GM18519 (cell line): ENCODE data around the gene ASIC4.

Experiments used
- ATAC-seq: cut with Tn5 transposase; IDR thresholded peaks from one replicate; pipeline ENCODE4 v1.9.1; 2021; ENCODE audit warnings: mild to moderate bottlenecking, moderate library complexity; ENCODE audit not compliant: unreplicated experiment, low FRiP score

The ASIC4 gene

GRCh38 chr2:219496825-219497494 is 17.3 kb upstream of the ASIC4 start:
- no peak for ATAC-seq

DNA sequence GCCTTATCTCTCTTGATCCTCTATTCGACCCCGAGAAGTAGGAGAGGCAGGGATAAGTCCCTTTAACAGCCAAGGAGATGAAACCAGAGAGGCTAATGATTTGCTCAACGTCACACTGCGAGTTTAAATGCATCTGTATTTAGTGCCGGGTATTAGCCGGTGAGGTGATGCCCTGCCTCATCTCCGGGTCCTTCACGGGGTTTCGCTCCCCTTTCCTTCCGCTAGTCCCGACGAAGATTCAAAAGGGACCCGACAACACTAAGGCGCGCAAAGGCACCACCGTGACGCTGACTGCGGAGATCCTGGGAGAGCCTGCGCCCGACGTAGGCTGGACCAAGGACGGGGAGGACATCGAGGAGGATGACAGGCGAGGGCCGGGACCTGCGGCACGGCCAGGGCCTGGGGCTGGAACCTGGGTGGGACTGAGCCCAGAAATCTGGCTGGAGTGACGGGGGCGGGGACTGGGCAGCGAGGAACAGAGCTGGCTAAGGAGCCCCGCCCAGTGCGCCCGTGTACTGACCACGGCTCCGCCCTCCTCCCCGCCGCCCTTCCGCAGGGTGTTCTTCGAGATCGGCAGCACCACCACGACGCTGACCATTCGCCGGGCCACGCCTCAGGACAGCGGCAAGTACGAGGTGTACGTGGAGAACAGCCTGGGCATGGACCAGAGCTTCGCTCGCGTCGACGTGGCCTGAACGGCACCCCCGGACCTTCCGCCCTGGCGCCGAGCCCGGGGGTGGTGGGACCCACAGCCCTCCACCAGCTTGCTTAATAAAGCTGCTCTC is 16.6 kb upstream of the ASIC4 start:
- ATAC-seq = no peak

- peak; percentile 94 for ATAC-seq
These were observed 15.8 kb upstream of the ASIC4 start, which contains the start of gene GMPPA for GRCh38 chr2:219498280-219499057. TSS of gene GMPPA (plus strand) at chr2:219498891. CDS start at chr2:219499976, 1,085 bp downstream.

DNA sequence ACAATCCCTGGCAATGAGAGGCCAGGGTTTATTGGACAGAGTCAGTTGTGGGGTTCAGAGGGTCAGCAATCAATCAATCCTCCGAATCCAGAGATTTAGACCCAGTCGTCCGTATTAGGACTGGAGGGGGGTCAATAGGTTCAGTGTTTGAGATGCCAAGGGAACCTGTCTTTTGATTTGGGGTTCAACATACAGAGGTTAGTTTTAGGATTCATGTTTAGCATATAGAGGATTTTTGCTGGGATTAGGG is 15.3 kb upstream of the ASIC4 start:
- ATAC-seq = no peak

DNA sequence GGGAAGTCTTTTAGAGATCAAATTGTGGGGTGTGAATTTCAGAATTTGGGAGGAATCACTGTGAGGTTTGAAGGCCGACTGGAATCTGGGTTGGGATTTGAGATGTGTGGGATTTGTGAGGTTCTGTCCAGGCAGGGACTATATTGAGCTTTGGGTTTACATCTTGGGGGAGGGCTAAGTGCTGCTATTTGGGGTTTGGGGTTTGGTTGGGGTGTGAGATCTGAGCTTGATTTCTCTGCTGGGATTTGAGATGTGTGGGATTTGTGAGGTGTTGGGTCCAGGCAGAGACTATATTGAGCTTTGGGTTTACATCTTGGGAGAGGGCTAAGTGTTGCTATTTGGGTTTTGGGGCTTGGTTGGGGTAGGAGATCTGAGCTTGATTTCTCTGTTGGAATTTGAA is 14.7 kb upstream of the ASIC4 start:
- no peak for ATAC-seq

- ATAC-seq = no peak
These were observed 14.1 kb upstream of the ASIC4 start for GRCh38 chr2:219500135-219500534.

DNA sequence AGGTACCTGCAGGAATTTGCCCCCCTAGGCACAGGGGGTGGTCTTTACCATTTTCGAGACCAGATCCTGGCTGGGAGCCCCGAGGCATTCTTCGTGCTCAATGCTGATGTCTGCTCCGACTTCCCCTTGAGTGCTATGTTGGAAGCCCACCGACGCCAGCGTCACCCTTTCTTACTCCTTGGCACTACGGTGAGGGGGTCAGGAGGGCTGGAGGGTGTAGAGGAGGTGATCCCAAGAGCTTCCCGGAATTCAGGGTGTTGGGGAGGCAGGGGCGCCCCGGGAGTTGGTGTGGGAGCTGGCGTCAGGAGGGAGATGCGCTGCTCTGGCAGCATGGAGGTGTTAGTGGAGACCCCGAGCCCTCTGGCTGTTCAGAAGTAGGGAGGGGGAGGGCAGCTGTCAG is 12.4 kb upstream of the ASIC4 start:
- ATAC-seq = no peak

DNA sequence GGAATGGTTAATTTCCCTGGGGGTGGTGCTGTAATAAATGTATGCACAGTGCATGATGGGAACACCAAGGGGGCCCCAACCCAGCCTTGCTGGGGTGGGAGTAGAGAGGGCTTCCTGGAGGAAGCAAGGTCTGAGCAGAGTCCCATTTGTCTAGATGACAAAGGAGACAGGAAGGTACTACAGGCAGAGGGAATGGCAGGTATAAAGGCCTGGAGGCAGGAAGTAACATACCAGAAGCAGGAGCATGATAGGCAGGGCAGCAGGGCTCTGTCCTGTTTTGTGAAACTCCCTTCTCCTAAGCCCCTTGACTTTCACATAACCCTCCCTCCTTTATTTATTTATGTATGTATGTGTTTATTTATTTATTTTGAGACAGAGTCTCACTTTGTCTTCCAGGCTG is 11.7 kb upstream of the ASIC4 start:
- no peak for ATAC-seq

- no peak for ATAC-seq
These were observed 8.7 kb upstream of the ASIC4 start for GRCh38 chr2:219505585-219505984.

DNA sequence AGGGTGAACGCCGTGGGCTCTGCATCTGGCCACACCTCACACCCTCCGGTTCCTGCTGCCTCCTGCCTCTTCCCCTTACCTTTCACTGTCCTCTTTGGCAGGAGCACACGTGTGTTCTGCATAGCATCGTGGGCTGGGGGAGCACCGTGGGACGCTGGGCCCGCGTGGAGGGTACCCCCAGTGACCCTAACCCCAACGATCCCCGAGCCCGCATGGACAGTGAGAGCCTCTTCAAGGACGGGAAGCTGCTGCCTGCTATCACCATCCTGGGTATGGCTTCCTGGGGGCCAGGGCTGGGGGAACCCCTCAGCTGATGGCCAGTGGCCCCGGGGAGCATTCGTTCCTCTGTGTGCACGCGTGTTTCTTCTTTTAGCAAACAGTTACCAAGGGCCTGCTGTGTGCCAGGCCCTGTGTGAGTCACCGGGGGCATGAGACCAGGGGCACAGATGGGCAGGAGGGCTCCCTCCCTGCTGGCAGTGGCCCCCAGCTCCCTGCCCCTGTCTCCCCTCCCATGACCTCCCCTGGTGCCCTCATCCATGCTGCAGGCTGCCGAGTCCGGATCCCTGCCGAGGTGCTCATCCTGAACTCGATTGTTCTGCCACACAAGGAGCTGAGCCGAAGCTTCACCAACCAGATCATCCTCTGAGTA is 8.0 kb upstream of the ASIC4 start:
- ATAC-seq = no peak

- ATAC-seq = no peak
These were observed 7.3 kb upstream of the ASIC4 start for GRCh38 chr2:219506802-219507526.

DNA sequence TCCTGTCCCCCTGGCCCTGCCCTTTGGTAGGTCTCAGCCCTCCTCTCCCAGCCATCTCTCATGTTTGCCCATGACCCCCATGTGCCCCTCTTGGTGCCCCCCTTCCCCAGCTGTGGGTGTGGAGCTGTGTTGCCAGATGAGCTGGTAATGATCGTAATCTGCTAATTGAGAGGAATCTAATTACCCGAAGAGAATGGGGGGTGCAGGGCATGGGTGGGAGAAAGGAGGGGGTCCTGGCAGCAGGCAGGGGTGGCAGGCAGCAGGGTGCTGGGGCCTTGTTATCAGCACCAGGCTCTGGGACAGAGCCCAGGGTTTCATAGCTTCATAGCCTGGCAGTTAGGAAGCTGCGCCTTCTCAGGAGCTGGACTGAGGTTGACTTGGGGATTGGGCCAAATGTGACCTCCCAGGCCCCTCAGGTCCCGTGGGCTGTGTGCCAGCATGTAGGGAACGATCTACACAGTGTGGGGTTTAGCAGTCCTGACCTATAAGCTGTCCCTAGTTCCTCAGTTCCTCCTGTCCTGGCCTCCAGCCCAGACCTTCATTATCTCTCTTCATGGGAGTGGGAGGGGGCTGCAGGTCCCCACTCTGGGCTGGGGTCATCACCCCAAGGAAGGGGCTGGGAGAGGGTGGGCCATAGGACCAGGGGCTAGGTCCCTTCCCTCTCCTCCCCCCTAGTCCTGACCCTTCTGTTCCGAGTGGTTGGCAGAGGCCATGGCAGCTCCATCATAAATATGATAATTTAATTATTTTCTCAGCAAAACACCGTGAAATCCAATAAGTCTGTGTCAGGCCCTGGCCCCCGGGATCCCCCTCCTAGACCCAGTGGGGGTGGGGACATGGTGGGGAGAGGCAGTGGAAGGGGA is 6.5 kb upstream of the ASIC4 start:
- ATAC-seq = no peak

- no peak for ATAC-seq
These were observed 5.9 kb upstream of the ASIC4 start for GRCh38 chr2:219508444-219508734.

- no peak for ATAC-seq
These were observed 5.1 kb upstream of the ASIC4 start for GRCh38 chr2:219508971-219509779.

GRCh38 chr2:219509780-219510511 is 4.3 kb upstream of the ASIC4 start:
- ATAC-seq = peak; percentile 42

- no peak for ATAC-seq
These were observed 3.7 kb upstream of the ASIC4 start for GRCh38 chr2:219510512-219511135.

DNA sequence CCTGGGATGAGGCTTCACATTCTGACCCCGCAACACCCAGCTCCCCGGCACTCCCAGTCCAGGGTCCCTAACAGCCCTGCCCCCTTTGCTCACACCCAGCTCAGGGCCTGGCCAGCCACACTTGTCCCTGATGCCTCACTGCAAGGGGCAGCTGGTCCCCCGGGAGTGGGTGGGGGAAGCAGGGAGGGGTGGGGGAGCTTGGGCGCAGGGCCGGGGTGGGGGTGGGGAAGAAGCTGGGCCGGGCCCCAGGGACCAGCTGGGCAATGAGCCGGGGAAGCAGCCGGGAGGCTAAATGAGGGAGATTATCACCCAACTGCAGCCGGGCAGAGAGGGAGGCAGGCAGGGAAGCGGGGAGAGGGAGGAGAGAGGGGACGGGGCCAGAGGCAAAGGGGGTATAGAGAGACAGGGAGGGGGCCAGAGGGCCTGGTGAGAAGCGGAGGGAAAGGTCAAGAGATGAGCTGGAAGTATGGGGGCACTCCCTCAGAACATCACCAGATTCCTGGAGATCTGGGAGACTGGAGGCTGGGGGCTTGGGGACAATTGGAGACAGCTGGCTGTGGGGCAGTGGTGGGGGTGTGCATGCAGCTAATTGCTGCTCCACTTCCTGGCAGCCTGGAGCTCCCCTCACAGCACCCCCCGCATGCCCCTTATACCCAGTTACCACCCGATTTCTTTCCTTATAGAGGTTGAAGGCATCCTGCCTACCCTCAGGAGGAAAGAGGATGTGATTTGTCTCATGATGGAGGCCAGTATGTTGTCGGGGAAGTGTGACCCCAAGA is 2.5 kb upstream of the ASIC4 start:
- ATAC-seq = no peak
